ENCODE results near the gene PRKCH. TPM values are rescaled to one million over a fixed set of nuclear protein-coding genes. Genes with fewer than 3 reads are reported as not detected.

PRKCH gene
- total and polyA plus RNA-seq, 2 donors from 2014 or later = 8.3 to 47.0 TPM

GRCh38 chr14:61328626-61329262, 7.4 kb downstream of the PRKCH start:
- Histone ChIP-seq H3K4me1 (ENCODE audit: control insufficient read depth in 2 of 3, insufficient read depth in 2 of 3, low read depth in 1 of 3, low read length in 3 of 3) (peaks cover 0 to 2% (median 0%) of the 10 kb centered on the region in 3 donors), H3K9me3 (ENCODE audit: control insufficient read depth in 2 of 3, insufficient read depth in 1 of 3, low read length in 3 of 3) (no peaks in the 10 kb centered on the region)

GRCh38 chr14:61329478-61330051, 8.2 kb downstream of the PRKCH start:
- no peak for DNase-seq
- intact Hi-C loops (cut with DNase I) = no loop called here
- Histone ChIP-seq H3K9ac (ENCODE audit: low read length in 3 of 3) (no peak overlapping the region), H3K27me3 (ENCODE audit: control insufficient read depth, insufficient read depth, low read length) (no peaks in the 10 kb centered on the region), H3K9me3 (ENCODE audit: control insufficient read depth in 2 of 3, insufficient read depth in 1 of 3, low read length in 3 of 3) (no peaks in the 10 kb centered on the region), H3K4me1 (ENCODE audit: control insufficient read depth in 2 of 3, insufficient read depth in 2 of 3, low read depth in 1 of 3, low read length in 3 of 3) (peaks cover 0 to 2% (median 0%) of the 10 kb centered on the region in 3 donors), H3K27ac (ENCODE audit: low read depth in 2 of 2, low read length in 2 of 2) (no peak overlapping the region), H3K4me3 (ENCODE audit: low read length in 3 of 3) (no peak overlapping the region), H3K36me3 (ENCODE audit: control insufficient read depth in 2 of 3, insufficient read depth in 3 of 3, low read length in 3 of 3) (no peaks in the 10 kb centered on the region)
- no peak for TF ChIP-seq CTCF (IDR thresholded peaks at IDR 0.05; ENCODE audit: borderline replicate concordance, extremely low read depth, insufficient read depth)
- no peak for FAIRE-seq

More at GRCh38 chr14:61328626-61329262, 7.4 kb downstream of the PRKCH start:
- no peak for TF ChIP-seq CTCF (IDR thresholded peaks at IDR 0.05; ENCODE audit: borderline replicate concordance, extremely low read depth, insufficient read depth)
- intact Hi-C loops (cut with DNase I) = no loop called here
- H3K27me3 ChIP-seq (ENCODE audit: control insufficient read depth, insufficient read depth, low read length) = no peaks in the 10 kb centered on the region
- no peak overlapping the region for H3K27ac ChIP-seq (ENCODE audit: low read depth in 2 of 2, low read length in 2 of 2)
- no peak overlapping the region for H3K4me3 ChIP-seq (ENCODE audit: low read length in 3 of 3)
- FAIRE-seq = no peak
- no peaks in the 10 kb centered on the region for H3K36me3 ChIP-seq (ENCODE audit: control insufficient read depth in 2 of 3, insufficient read depth in 3 of 3, low read length in 3 of 3)
- H3K9ac ChIP-seq (ENCODE audit: low read length in 3 of 3) = no peak overlapping the region
- DNase-seq = no peak

GRCh38 chr14:61330511-61330910, 9.1 kb downstream of the PRKCH start:
- no peak overlapping the region for H3K27ac ChIP-seq (ENCODE audit: low read depth in 2 of 2, low read length in 2 of 2)
- DNase-seq = no peak
- intact Hi-C loops (cut with DNase I) = no loop called here
- no peaks in the 10 kb centered on the region for H3K36me3 ChIP-seq (ENCODE audit: control insufficient read depth in 2 of 3, insufficient read depth in 3 of 3, low read length in 3 of 3)
- FAIRE-seq = no peak
- H3K27me3 ChIP-seq (ENCODE audit: control insufficient read depth, insufficient read depth, low read length) = no peaks in the 10 kb centered on the region
- peaks cover 0 to 2% (median 0%) of the 10 kb centered on the region in 3 donors for H3K4me1 ChIP-seq (ENCODE audit: control insufficient read depth in 2 of 3, insufficient read depth in 2 of 3, low read depth in 1 of 3, low read length in 3 of 3)
- no peak overlapping the region for H3K9ac ChIP-seq (ENCODE audit: low read length in 3 of 3)
- no peak for TF ChIP-seq CTCF (IDR thresholded peaks at IDR 0.05; ENCODE audit: borderline replicate concordance, extremely low read depth, insufficient read depth)
- no peaks in the 10 kb centered on the region for H3K9me3 ChIP-seq (ENCODE audit: control insufficient read depth in 2 of 3, insufficient read depth in 1 of 3, low read length in 3 of 3)
- H3K4me3 ChIP-seq (ENCODE audit: low read length in 3 of 3) = no peak overlapping the region

All from kidney (tissue), 14 donors.